ENCODE data around the gene TMED8.
"Not testable (repeated sequence)": the region's sequence is repeated elsewhere in the genome, so short reads cannot be mapped to it uniquely, and the experiment has no call there.

The TMED8 gene

DNA sequence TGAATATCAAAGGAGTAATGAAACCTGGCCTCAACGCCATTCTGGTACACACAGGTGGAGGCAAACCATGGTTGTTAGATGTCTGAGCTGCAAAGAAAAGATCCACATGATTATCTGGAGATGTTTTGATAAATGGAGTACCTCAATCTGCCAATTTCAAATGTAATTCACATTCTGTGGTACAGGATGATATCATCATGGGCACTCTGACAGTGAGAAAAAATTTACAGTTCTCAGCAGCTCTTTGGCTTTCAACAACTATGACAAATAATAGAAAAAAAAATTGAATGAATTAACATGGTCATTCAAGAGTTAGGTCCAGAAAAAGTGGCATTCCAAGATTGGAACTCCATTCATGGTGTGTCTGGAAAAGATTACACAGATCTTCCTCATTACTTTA lies 17.3 kb downstream of the TMED8 start:
- DNase-seq = no peak

DNA sequence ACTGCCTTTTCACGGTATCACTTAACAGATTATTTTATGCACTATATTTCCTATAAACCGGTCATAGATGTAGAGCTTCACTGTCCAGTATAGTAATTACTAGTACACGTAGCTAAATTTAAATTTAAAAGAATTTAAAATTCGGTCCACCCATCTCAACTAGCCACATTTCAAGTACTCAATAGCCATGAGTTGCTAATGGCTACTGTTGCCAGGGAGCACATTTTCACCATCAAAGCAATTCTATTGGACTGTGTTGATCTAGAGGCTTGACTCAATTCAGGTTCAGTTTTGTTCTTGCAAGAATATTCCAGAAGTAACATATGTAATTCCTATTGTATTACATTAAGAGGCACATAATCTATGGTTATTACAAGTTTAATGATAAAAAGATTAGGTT lies 20.0 kb downstream of the TMED8 start:
- DNase-seq = no peak

DNA sequence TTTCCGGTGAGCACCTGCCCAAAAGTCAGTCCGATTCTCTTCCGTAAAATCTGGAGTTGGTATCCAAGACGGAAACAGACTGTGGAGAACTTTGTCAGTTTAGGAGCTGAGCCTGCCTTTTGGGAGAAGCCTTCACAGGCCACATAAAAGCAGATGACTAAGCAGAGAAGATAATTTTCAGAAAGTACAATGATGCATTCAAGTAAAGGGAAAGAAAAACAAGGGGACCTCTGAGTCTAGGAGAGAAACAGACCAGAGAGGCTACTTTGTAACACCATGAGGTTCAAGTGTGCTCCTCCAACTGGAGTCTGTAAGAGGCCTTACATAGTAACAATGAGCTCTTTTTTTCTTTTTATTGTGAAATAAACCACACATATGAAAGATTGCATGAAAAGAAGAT lies 21.1 kb downstream of the TMED8 start:
- DNase-seq = no peak

DNA sequence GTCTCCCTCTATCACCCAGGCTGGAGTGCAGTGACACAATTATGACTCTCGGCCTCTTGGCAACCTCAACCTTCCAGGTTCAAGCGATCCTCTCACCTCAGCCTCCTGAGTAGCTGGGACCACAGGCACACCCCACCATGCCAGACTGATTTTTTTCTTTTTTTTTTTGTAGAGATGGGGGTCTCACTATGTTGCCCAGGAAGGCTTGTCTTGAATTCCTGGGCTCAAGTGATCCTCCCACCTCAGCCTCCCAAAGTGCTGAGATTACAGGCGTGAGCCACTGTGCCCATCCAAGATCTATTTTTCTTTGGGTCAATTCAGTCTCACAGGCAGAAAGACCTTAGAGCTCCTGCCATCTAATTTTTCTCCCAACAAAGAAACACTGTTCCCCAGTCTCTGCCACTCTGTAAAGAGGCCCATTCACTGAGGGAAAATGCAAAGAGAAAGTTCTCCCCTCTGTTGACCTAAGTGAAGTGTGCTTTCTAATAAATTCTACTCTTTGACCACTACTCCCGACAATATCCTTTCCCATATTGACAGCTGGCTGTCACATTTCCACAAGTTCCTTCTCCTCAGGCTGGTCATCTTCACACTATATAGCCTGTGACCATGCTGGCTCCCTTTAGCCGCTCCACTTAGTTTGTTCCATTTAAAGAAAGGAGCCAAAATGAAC lies 23.3 kb downstream of the TMED8 start:
- DNase-seq = no peak

DNA sequence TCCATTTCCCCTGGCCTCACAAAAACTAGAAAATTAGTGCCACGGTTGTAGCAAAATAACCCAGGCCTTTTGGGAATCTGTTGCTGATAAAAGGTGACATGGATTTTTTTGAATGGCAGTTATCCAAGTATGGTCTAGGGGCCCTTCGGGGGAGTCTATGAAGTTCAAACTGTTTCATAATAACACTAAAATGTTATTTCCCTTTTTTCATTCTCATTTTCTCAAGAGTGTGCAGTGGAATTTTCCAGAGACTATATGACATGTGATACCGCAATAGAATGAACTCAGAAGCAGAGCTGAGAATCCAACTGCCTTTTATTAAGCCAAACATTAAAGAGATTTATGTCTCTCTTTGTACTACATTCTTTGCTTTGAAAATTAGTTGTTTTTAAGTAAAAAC lies 29.1 kb downstream of the TMED8 start:
- DNase-seq = no peak

DNA sequence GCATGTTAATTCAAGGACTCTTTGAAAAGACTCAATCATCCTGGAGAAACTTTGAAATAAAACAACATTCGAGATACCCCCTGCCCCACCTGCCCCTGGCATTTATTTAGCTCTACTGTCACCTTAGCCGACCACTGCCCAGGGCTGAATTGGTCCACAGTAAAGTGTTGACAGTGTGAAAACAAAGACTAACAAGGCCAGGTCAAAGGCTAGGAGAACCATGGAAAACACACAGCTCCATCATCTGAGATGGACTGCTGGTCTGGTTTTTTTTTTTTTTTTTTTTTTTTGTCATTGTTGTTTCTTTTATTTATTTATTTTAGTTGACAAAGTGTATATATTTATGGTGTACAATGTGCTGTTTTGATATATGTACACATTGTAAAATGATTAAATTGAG lies 30.4 kb downstream of the TMED8 start:
- no peak for DNase-seq

DNA sequence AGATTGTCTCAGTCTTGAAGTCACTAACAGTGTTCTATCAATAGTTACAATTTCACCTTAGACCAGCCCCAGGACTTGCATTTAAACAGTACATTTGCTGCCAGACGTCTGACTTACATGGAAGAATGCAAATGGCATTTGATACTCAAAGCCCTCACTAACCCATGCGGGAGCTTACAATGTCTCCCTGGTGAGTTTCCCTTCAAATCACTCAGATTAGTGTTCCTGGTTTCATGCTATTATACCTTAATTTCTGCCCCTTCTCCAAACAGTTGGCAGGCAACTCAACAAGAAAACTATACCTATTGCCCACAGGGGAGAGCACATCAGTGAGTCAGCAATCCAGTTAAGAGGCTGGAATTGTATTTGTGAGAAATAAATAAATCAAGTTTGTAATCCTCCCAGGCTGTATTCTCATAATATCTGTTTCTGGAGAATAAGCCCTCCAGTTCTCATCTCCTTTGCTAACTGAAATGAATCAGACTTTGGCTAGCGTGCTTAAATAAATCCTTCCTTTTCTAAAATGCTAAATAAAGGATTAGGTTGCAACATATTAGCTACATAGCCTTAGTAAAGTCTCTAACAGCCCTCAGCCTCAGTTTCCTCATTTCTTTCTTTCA lies 32.4 kb downstream of the TMED8 start:
- no peak for DNase-seq

DNA sequence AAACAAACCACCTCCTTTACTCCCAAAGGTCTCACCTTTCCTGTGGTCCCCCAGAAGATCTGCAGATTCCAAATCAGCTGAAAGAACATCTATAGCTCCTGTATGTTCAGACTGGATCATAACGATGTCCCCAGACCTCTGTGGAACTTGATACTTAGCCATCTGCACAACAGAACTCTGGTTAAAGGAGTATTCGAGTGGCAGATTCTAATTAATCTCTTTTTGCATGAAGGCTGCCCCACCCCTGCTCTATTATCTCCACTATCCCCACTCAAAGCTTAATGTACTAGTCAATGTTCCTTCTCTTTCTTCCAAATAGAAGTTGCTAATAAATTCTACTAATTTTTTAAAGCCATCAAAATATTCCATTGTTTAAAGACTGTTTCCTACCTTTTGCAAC lies 33.2 kb downstream of the TMED8 start:
- DNase-seq = no peak

DNA sequence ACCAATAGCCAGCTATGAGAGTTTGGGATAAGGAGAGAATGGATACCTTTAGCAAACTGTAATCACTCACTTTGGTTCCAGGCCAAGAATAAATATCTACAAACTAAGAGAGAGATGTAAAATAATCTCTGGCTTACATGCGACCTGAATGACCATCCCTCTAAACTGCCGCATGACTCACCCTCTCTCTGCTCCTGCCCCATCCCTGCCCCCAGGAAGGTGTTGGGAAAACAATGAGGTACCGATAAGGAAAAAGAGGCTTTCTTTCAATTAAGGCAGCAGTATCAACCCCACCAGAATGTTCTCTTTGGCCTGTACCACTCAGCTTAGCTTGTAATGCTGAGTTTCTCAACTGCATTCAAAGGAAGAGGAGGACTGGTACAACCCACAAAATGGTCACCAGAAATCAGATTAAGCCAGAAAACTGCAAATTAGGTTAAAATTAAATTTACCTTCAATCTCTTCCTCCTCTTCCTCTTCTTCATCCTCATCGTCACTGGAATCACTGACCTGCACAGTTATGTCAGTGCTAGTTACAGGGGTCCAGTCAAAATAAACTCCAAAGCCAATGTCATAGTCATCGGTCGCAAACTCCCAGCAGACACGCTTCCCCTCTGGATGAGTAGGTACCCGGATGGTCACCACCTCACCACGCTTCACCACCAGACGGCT lies 34.0 kb downstream of the TMED8 start:
- no peak for DNase-seq

DNA sequence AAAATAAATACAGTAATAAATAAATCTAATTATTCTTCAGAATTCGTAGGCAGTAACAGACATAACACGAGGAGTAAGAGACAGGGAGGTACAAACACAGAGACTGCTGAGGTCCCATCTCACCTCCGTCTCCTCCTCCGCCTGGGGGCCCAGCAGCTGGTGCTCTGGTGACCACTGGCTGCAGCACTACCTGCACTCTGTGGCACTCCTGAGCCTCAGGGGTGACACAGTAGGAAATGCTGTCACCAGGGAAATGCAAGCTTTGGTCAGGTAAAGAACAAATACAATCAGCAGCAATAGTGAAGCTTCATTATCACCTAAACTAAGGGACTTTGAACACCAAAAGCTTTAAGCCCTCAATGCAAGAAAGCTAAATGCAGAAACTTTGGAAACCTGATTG lies 36.5 kb downstream of the TMED8 start:
- DNase-seq = no peak

DNA sequence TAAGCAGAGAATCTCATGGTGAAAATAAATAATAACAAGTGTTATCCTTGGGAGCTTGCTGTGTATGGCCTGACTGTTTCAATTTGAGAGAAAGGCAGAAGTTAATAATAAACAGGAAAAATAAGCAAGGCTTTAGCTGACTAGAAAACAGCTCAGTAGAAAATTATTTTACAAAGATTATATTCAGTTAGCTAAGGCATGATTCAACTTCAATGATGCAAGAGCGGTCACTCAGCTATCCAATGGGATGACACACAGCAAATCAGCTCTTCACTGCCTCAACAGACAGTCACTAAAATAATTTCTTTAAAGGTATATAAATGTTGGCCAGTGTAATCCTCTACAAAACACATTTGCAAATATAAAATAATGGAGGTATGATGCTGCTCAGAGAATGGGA lies 37.5 kb downstream of the TMED8 start:
- DNase-seq = no peak

DNA sequence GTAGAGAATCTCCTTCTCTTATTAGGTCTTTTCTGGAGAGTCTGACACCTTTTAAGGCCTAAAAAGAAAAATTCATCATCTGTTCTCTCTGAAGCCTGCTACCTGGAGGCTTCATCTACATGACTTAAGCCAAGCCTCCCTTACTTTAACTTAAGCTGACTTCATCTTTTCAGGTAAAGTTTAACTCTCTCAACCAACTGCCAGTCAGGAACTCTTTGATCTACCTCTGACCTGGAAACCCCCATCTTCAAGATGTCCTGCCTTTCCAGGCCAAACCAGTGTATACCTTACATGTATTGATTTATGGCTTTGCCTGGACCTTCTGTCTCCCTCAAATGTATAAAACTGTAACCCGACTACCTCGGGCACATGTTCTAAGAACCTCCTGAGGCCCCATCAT lies 38.6 kb downstream of the TMED8 start:
- DNase-seq = no peak

DNA sequence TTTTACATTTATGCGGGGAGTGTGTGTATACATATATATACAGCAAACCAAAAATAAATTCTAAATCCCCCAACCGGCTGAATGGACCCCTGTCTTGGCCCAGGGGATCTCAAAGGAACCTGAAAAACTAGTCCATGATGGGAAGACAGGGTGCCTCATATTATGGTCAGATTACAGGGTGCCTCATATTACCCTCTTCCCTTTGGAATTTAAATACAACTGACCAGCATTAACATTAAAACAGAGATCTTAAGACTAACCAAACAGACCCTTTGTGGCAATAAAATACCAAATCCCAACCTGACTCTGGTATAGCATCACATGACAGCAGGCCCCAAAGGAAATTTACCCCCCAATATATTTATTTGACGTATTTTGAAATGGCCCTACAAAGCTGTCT lies 39.0 kb downstream of the TMED8 start:
- no peak for DNase-seq

DNA sequence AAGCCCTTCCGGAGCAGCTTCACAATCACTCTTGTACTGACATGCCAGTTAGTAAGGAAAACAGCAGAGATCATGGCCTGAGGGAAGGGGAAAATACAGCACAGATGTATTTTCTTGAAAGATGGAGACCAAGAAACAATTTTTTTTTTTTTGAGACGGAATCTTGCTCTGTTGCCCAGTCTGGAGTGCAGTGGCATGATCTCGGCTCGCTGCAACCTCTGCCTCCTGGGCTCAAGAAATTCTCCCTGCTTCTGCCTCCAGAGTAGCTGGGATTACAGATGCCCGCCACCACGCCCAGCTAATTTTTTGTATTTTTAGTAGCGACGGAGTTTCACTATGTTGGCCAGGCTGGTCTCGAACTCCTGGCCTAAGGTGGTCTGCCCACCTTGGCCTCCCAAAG lies 39.6 kb downstream of the TMED8 start:
- DNase-seq = not testable (repeated sequence)

DNA sequence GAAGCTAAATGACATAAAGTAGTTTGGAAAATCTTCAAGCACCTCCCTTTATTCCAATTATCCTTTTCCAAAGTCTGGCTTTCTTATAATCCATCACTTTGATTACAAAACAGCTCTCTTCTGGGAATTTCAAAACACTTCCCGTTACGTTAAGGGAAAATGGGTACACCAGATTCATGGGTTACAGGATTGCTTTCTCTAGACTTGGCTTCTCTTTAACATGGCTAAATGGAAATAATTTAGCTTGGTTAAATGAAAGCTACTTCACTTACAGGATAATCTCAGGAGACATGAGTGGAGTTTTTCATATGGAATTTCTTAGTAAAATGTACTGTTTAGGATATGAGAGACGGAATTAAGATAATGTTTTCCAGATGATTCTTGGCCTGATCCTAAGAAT lies 41.3 kb downstream of the TMED8 start:
- no peak for DNase-seq

DNA sequence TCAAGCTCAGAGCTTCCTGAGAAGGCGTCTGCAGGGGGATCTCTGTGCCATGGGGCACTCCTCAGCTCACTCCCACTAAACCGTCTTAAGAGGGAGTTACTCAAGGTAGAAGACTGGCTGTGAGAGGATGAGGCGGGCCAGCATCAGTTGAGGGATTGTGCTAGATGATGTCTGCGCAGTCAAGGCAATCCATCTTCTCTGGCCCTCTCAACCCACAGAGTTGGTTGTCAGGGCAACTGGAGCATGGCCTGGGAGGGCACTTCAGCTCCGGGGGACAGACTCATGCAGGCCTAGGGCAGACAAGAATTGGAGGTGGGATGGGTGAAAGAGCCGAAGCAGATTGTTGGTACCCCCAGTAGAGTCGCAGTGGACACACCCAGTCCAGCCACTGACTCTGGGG lies 47.0 kb downstream of the TMED8 start:
- DNase-seq = no peak

DNA sequence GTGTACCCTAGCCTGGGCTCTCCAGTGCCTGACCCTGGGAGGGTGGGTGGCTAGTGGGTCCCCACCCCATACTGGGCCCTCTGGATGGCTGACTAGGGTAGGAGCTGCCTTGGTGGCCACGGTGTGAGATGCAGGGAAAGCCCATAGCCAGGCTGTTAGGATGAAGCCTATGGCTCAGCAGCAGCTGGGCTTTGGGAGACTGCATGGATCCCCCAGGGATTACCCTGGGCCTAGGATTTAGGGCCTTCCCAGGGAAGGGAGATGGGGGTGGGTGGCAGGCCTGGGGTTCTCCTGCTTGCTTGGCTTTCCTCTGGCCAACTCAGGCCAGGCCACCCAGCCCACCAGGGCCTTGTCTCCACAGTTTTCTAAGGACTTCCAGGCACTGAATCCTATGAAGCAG lies 49.8 kb downstream of the TMED8 start:
- no peak for DNase-seq

DNA sequence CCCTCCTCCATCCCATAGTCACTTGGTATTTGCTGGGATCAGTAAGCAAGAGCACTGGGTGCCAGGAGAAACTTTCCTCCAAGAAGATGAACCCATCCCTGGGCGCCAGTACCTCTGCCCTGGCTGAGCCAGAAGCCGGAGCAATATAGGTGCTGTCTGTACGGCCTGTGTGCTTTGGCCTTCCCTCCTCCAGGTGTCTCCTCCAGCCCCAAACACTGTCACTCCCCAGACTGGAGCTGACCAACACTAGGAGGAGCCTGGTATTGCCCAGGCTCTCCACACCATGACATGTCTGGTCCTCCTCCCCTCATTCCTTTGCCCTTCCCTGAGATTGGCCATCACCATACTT lies 51.2 kb downstream of the TMED8 start:
- DNase-seq = no peak

DNA sequence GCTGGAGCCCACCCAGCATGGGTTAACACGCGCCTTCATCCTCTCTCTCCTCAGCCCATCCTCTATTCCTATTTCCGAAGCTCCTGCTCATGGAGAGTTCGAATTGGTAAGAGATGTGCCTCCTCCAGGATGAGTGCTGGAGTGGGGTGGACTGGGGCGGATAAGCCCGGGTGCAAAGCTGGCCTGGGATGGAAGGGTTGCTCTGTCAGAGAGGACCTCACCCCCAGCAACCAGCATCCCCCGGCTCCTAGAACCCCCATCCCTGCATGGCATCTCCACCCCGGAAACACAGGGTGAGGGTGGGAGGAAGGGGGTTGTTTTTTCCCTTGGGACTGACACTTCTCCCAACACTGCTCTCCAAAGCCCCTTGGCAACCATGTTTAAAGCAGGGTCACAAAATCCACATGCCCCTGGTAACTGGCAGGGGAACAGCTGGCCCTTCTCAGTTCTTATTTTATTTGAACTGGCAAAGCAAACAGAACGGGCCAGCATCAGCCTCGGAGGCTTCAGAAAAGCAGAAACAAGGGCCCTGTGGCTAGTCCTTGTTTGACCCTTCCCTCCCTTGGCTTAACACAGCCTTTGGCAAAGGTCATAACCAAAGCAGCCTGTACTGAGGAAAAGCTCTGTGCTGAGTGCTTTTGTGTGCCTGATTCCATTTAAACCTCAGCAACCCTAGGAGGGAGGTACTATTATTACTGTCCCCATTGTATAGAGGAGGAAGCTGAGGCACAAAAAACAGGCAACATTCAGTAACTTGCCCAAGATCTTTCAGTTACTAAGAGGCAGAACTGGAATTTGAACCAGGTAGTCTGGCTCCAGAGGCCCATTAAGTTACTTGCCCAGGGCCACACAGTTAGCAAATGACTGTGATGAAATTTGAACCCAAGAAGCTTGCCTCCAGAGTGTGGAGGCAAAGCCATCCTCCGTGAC lies 51.8 kb downstream of the TMED8 start:
- no peak for DNase-seq

DNA sequence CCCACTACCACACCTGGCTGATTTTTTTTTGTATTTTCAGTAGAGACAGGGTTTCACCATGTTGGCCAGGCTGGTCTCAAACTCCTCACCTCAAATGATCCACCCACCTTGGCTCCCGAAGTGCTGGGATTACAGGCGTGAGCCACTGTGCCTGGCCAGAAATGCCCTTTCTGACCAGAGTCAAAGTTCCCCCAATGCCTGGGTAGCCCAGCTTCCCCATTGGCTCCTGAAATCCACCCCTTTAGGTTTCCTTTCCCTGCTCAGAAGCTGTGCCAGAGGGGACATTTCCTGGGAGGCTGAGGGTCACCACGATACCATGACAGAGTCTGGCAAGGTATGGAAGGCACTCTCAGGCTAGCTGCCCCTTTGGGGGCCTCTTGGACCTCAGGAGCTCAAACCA lies 52.6 kb downstream of the TMED8 start:
- DNase-seq = no peak

DNA sequence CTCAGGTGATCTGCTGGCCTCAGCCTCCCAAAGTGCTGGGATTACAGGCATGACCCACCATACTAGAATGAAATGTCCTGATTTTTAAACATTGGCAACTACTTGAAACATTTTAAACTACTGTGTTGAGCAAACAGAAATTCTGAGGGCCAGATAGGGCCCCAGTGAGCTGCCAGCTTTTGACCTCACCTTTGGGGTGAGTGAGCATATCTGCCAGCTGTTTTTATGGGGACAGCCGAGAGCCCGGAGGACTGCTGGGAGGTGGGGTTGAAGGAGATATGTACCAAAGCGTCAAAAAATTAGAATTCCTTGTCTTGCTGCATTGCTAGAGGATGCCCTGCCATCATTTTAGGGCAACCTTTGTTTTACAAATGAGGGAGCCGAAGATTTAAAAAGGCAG lies 53.3 kb downstream of the TMED8 start:
- no peak for DNase-seq

DNA sequence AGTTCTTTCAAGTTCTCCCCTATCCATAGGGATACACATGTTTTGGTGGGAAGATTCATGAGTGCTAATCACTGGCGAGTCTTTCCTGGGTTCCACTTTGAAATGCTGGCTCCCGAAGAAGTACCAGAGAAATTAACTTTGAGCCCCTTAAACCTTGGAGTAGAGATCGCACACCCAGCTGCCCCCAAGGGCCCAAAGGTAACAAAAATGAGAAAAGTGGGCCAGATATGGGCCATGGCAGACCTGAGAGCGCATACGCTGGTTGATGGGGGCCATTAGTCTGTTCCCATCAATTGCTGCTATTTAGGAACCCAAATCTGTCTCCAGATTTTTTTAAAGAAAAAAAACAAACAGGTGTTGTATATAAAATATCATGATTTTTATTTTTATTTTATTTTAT lies 53.9 kb downstream of the TMED8 start:
- no peak for DNase-seq

DNA sequence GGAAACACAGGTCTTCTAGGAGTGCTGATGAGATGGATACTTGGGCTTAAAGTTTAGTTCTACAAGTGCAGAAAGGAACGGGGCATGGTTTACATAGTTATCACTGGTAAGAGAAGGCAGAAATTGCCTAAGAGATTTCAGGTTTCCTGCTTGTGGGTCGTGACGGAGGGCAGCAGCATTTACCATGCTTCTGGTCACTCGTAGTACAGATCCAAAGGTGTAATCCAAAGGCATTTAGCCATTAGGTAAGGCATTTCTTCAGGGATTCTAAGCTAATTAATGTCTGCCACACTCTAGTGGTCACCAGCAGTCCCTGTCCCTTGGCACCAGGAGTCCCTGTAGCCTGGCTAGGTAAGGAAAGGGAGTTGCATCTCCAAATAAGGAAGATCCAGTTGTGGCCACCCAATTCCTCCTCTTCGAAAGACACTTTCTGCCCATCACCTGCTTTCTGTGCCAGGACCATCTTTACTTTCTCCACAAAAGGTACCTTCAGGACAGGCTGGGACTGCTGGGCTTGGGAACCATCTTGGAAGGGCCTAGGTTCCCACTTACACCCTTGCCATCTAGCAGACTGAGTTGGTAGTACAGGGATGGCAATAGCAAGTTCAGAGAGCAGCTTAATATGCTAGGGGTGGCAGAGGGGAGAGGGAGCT lies 54.5 kb downstream of the TMED8 start:
- no peak for DNase-seq
